HG02588 (cell line): ENCODE results near the gene WNT9A.

Source experiments
- ATAC-seq: cut with Tn5 transposase; IDR thresholded peaks from one replicate; pipeline ENCODE4 v1.9.1; 2021; ENCODE audit warnings: mild to moderate bottlenecking, moderate library complexity; ENCODE audit not compliant: unreplicated experiment

Gene WNT9A

GRCh38 chr1:227942021-227942715, 5.6 kb downstream of the WNT9A start:
- no peak for ATAC-seq

- ATAC-seq: no peak
Observed at GRCh38 chr1:227941509-227942020, 6.2 kb downstream of the WNT9A start.

- no peak for ATAC-seq
Observed at GRCh38 chr1:227940791-227941241, 6.9 kb downstream of the WNT9A start.

GRCh38 chr1:227939791-227940771, 7.7 kb downstream of the WNT9A start:
- ATAC-seq: no peak

GRCh38 chr1:227938911-227939790, 8.6 kb downstream of the WNT9A start:
- no peak for ATAC-seq

- ATAC-seq: no peak
Observed at GRCh38 chr1:227938276-227938675, 9.5 kb downstream of the WNT9A start.

- ATAC-seq: no peak
Observed at GRCh38 chr1:227937838-227938145, 9.9 kb downstream of the WNT9A start.

- no peak for ATAC-seq
Observed at GRCh38 chr1:227937031-227937837, 10.5 kb downstream of the WNT9A start.

GRCh38 chr1:227935826-227936225, 11.9 kb downstream of the WNT9A start:
- ATAC-seq: no peak

GRCh38 chr1:227934476-227935313, 13.0 kb downstream of the WNT9A start:
- no peak for ATAC-seq

- ATAC-seq: no peak
Observed at GRCh38 chr1:227929751-227930472, 17.8 kb downstream of the WNT9A start.

- ATAC-seq: no peak
Observed at GRCh38 chr1:227928811-227929375, 18.8 kb downstream of the WNT9A start.

- no peak for ATAC-seq
Observed at GRCh38 chr1:227927971-227928741, 19.6 kb downstream of the WNT9A start.

- no peak for ATAC-seq
Observed at GRCh38 chr1:227926896-227927885, 20.5 kb downstream of the WNT9A start.

GRCh38 chr1:227926216-227926791, 21.4 kb downstream of the WNT9A start:
- no peak for ATAC-seq
